Keratinocyte (primary cell): Measurements from ENCODE around the gene MACIR.

ENCODE experiments used
- EZH2 ChIP-seq: IDR thresholded peaks from one replicate; pipeline ENCODE4 v1.6.1; 2012; ENCODE audit warnings: inconsistent platforms, mild to moderate bottlenecking, low read length, moderate library complexity
- TF ChIP-seq, protein P1 (sequence below), 3 experiments: IDR thresholded peaks in 1 of 3; conservative IDR thresholded peaks in 1 of 3; optimal IDR thresholded peaks in 1 of 3; 2 replicates in 2 of 3; 3 replicates in 1 of 3; pipeline versions ENCODE3 to v1.5.1; 2011; ENCODE audit warnings: low read length in 3 of 3, mild to moderate bottlenecking in 3 of 3, moderate library complexity in 2 of 3, control low read depth in 1 of 3, inconsistent platforms in 1 of 3; ENCODE audit not compliant: insufficient read depth in 2 of 3; ENCODE audit errors: extremely low read depth in 1 of 3

DNA sequence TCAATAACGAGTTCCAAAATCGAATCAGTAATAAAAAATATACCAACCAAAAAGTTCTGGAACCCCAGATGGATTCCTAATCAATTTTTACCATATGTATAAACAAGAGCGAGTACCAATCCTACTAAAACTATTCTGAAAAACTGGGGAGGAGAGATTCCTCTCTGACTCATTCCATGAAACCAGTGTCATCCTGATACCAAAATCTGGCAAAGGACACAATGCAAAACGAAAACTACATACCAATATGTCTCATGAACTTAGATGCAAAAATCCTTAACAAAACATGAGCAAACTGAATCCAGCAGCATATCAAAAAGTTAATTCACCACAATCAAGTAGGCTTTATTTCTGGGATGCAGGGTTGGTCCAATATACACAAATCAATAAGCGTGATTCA is 30.5 kb upstream of the MACIR start:
- TF ChIP-seq, protein P1, sequence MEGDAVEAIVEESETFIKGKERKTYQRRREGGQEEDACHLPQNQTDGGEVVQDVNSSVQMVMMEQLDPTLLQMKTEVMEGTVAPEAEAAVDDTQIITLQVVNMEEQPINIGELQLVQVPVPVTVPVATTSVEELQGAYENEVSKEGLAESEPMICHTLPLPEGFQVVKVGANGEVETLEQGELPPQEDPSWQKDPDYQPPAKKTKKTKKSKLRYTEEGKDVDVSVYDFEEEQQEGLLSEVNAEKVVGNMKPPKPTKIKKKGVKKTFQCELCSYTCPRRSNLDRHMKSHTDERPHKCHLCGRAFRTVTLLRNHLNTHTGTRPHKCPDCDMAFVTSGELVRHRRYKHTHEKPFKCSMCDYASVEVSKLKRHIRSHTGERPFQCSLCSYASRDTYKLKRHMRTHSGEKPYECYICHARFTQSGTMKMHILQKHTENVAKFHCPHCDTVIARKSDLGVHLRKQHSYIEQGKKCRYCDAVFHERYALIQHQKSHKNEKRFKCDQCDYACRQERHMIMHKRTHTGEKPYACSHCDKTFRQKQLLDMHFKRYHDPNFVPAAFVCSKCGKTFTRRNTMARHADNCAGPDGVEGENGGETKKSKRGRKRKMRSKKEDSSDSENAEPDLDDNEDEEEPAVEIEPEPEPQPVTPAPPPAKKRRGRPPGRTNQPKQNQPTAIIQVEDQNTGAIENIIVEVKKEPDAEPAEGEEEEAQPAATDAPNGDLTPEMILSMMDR (optimal IDR thresholded peaks at IDR 0.05 in 1 of 3, IDR thresholded peaks at IDR 0.05 in 1 of 3, conservative IDR thresholded peaks at IDR 0.05 in 1 of 3; ENCODE audit: extremely low read depth in 1 of 3, insufficient read depth in 2 of 3, low read length in 3 of 3) = no peak
- TF ChIP-seq EZH2 = no peak
